D721Med (cell line): ENCODE results near the gene ENO4.

Experiments
- DNase-seq: peaks from one replicate; pipeline ENCODE4 v3.0.0; 2011; ENCODE audit warnings: low spot score; ENCODE audit not compliant: insufficient read length
- FAIRE-seq: peaks from 2 replicates; lab custom pipeline; 2011; peaks lifted over from hg19 to GRCh38; lab: Jason Lieb, UNC
- TF ChIP-seq, protein P1 (sequence below): IDR thresholded peaks from 2 replicates; pipeline ENCODE4 v1.5.1; 2012; ENCODE audit warnings: mild to moderate bottlenecking, control low read depth; ENCODE audit not compliant: insufficient read depth; ENCODE audit errors: missing control alignments

Gene ENO4

DNA sequence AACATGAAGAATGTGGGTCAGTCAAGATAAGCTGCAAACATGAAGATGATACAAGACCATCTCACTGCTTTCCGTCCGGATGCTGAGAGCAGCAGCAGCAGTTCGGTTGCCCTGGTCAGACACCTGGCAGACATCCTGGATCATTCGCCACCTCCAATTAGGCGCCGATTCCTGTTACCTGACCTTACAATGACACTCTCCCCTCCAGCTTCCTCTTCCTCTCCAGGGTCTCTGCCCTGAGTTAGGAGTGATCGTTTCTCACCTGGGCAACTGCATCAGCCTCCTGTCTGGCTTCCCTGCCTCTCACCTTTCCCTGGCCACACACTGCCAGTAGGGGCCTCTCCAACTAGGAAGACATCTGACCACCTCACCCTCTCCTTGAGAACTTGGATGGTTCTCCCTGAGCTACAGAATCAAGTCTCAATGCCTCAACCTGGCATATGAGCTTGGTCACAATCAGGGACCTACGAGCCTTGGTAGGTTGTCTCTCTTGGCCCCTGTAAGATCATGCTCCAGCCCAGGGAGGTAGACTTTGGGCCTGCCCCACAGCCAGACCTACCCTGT lies 31.4 kb upstream of the ENO4 start:
- DNase-seq, result no peak
- FAIRE-seq, result no peak
- TF ChIP-seq, protein P1, sequence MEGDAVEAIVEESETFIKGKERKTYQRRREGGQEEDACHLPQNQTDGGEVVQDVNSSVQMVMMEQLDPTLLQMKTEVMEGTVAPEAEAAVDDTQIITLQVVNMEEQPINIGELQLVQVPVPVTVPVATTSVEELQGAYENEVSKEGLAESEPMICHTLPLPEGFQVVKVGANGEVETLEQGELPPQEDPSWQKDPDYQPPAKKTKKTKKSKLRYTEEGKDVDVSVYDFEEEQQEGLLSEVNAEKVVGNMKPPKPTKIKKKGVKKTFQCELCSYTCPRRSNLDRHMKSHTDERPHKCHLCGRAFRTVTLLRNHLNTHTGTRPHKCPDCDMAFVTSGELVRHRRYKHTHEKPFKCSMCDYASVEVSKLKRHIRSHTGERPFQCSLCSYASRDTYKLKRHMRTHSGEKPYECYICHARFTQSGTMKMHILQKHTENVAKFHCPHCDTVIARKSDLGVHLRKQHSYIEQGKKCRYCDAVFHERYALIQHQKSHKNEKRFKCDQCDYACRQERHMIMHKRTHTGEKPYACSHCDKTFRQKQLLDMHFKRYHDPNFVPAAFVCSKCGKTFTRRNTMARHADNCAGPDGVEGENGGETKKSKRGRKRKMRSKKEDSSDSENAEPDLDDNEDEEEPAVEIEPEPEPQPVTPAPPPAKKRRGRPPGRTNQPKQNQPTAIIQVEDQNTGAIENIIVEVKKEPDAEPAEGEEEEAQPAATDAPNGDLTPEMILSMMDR, result no peak

DNA sequence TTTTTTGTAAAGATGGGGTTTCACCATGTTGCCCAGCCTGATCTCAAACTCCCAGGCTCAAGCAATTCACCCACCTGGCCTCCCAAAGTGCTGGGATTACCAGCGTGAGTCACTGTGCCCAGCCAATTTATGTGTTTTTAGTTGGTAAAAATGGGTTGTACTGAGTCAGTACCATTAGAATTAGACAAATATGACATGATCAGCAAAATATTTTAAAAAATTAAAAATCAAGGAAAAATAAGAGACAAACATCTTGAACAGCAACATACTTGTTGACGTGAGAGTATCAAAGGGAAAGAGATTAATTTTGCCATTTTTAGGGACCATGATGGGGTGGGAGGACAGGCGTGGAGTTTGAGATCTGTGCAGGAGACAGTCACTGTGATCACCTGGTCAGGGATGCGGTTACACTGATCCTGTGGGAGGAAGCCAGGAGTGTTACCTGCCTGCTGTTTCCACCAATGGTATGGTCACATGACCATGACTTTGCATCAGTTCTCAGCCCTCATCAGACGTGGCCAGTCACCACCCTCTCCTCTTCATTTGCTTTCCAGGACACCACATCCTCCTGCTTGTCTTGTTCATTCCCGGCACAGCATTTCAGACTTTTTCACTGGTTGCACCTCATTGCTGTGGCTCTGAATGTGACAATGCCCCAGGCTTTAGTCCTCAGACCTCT lies 29.2 kb upstream of the ENO4 start:
- TF ChIP-seq, protein P1, result no peak
- FAIRE-seq (no peak), DNase-seq (no peak)

DNA sequence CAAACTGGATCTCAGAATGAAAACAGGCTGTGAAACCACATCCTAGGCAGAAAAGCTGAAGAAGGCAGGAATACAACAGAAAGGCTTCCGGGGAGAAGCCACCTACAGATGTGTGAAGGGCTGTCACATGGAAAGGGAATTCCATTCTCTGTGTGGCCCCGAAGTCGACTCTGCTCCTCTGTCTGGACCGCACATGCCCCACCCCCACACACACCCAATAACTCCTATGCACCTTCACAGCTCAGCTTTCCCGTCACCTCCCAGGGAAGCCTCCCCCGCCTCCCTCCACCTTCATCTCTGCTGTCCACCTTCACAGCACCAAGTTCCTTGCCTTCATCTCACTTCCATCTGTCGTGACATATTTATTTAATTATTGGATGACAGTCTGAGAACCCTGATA lies 23.4 kb upstream of the ENO4 start:
- TF ChIP-seq, protein P1, result no peak
- DNase-seq (no peak), FAIRE-seq (no peak)

DNA sequence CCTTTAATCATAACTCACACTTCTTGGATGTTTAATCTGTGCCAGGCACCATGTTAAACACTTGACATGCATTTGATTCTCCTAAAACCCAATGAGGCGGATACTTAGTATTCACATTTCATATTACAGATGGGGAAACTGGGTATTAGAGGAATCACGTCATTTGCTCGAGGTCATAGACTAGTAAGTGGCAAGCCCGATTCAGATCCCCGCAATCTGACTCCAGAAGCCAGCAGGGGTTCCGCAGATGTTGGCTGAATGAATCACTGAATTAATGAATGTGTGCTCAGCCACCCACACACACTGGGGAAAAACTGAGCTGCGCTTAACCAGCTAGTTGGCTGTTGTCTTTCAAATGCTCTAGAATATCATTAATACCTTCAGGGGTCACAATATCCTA lies 22.5 kb upstream of the ENO4 start:
- TF ChIP-seq, protein P1, result no peak
- FAIRE-seq (no peak), DNase-seq (no peak)

DNA sequence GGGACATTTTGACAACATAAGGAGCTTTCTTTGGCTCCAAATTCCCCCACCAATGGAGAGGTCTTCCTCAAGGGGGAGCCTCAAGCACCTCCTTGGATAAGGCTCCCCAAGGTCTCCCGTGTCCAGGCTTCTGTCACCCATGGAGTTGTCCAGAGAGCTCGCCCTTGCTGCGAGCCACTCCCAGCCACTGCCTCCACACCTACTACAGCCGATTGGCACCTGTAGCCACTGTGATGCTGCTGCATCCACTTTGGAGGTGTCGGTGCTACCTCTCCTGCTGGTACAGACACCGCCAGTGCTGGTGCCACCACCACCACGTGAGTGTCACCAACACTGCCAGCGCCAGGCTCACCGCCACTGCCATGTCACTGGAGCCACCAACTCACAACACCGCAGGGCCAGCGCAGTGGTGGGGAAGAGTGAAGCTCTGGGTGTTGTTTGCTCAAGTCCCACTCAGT lies 22.1 kb upstream of the ENO4 start:
- TF ChIP-seq, protein P1, result peak; percentile 5
- FAIRE-seq, result no peak
- DNase-seq, result no peak

DNA sequence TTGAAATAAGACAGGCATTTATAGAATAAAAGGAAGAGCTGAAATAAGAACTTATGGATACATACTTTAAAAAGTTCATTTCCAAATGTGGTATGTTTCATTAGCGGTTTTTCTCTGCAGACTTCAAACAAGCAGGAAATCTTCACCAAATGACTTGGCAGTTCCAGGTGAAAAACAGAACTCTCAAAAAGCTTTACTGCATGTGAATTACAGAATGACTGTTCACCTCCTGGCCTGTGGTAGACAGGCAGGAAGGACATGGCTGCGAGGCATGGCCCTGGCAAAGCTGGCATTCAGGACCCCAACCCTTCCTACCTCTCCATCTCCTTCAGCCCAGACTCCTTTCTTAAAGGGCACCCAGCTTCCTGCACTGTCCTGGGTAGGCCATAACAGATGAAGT lies 21.2 kb upstream of the ENO4 start:
- FAIRE-seq, result no peak
- TF ChIP-seq, protein P1, result no peak
- no peak for DNase-seq

DNA sequence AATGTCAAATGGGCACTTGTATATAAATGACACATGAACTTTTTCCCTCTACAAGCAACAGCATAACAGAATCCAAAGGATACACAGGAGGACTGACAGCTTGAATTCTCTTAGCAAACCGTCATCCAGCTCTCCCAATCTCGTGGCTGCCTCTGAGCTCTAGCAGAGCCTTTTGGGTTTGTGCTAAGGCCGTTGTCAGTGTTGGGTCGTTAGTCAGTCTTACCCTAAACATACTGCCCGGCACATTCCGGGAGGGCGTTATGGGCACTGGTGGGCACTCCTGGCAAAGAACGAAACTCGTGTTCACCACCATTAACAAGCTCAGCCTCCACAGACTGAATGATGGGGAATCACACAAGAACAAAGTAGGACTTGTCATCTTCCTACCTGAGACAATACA lies 19.6 kb upstream of the ENO4 start:
- FAIRE-seq, result no peak
- DNase-seq, result no peak
- TF ChIP-seq, protein P1, result no peak
